GM18858 (cell line): ENCODE results near the gene NPC1.

Source experiments
- ATAC-seq: cut with Tn5 transposase; IDR thresholded peaks from one replicate; pipeline ENCODE4 v1.9.1; 2021; ENCODE audit not compliant: unreplicated experiment

NPC1 gene

DNA sequence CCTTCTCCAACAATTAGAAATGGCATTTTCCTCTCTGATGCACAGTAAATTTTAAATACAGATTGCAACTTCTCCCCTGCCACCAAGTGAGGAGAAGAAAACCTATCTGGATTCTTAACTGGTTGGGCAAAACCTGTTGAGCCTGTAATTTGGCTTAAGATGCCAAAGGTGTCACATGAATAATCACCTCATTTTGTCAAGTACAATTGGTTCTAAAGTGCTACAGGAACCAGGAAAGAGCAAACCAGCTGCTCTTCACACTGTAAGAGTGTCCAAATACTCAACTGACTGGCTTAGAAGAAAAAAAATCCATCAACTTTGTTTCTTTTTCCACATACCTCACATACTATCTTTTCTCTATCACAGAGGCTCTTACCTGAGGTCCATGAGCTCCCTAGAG is 35.4 kb downstream of the NPC1 start:
- ATAC-seq: no peak

GRCh38 chr18:23548719-23549118 is 37.6 kb downstream of the NPC1 start:
- ATAC-seq: no peak

DNA sequence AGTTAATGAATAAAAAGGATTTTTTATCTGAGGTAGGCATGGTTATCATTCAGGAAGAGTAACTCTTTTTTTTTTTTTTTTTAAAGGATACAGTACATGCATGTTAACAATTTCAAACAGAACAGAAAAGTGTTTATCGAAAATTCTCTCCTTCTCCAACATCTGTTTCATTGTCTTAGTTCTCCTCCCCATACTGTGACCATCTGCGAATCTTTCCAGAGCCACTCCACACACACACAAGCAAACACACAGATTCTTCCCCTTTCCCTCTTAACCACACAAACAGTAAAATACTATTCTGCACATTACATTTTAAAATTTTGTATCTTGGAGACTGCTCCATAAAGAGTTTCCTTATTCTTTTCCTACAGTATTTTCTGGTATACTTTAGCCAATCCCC is 38.0 kb downstream of the NPC1 start:
- no peak for ATAC-seq

GRCh38 chr18:23547846-23548245 is 38.5 kb downstream of the NPC1 start:
- ATAC-seq: no peak

DNA sequence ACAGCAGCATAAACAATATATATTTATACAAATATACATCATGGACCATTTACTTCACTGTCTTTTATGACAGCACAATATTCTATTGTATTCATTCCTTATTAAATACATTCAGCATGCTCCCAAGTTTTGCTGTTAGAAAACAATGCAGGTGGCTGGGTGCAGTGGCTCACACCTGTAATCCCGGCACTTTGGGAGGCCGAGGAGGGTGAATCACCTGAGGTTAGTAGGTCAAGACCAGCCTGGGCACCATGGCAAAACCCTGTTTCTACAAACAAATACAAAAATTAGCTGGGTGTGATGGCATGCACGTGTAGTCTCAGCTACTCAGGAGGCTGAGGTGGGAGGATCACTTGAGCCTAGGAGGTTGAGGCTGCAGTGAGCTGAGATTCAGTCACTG is 39.0 kb downstream of the NPC1 start:
- no peak for ATAC-seq

- no peak for ATAC-seq
Observed at GRCh38 chr18:23545247-23545789, 41.0 kb downstream of the NPC1 start.

DNA sequence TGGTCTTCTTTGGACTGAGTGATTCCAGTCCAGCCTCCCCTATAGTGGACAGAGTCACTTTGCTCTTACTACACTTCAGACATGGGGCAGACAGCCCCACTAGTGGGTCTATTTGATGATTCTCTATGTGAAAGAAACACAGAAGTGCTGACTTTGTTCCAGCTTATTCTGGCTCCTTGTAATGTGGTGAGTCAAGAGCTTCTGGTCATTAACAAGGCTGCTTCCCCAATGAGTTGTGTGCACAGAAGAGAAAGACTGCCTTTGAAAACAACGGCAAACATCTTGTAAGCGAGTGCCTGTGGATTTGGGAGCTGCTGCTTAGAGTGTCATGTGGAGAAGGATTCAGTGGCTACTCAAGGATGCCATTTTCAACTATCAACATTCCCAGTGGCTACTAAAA is 43.8 kb downstream of the NPC1 start:
- ATAC-seq: no peak

- no peak for ATAC-seq
Observed at GRCh38 chr18:23541349-23542093, 44.8 kb downstream of the NPC1 start.

DNA sequence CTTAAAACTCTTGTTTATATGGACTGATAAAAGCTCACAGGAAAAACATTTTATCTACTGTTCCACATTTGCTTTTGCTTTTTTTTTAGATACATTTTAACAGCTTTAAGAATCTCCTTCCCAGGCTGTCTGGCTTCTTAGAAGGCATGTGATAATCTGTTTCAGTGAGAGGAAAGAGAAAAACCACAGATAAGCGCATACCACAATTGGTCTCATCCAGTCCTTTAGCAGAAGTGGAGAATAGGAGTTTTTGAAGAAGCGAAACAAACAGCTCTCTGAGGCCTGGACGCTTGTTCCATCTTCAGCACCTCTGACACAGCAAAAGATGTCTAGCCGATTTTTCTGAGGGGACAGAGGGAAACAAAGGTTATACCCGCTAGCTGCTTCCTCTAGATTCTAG is 45.4 kb downstream of the NPC1 start:
- ATAC-seq: peak; percentile 82

- no peak for ATAC-seq
Observed at GRCh38 chr18:23539911-23540525, 46.3 kb downstream of the NPC1 start.

DNA sequence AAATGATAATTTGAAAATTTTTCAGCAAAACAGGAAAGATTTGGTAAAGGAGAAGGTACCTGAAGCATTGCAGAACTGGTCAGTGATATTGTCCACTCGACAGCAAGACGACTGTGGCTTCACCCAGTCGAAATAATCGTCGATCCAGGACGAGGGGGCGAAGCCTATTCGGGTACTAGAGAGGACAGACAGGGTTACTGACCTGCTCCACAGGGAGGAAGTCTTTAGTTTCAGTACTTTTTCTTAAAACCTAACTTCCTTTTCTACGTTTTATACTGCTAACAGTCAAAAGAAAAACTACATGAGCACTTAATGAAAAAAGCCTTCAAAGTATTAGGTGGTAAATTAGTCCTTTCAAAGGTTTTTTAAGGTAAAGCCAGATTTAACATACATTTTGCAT is 47.0 kb downstream of the NPC1 start:
- ATAC-seq: no peak

- no peak for ATAC-seq
Observed at GRCh38 chr18:23538870-23539269, 47.4 kb downstream of the NPC1 start.

GRCh38 chr18:23538001-23538400 is 48.3 kb downstream of the NPC1 start:
- no peak for ATAC-seq

- ATAC-seq: no peak
Observed at GRCh38 chr18:23537274-23537673, 49.0 kb downstream of the NPC1 start.

- no peak for ATAC-seq
Observed at GRCh38 chr18:23536204-23536603, 50.1 kb downstream of the NPC1 start.

GRCh38 chr18:23534276-23534675 is 52.0 kb downstream of the NPC1 start:
- ATAC-seq: no peak

DNA sequence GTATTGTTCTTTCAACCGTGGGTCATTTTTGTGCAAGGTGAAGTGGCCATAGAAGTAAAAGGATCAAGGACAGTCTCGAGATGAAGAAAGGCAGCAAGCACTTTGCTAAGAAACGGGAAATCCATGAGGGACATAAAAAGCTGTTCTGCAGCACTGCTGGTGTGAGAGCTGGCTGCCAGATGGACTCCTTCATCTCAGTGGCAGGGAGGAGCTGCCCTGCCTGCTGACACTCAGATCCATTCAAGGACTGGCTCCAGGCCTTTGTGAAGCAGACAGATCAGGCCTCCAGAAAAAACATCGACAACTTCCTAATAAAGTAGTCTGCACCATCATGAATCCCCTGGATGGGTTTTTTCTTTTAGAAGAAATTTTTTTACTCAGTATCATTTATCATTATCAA is 53.5 kb downstream of the NPC1 start:
- ATAC-seq: no peak

DNA sequence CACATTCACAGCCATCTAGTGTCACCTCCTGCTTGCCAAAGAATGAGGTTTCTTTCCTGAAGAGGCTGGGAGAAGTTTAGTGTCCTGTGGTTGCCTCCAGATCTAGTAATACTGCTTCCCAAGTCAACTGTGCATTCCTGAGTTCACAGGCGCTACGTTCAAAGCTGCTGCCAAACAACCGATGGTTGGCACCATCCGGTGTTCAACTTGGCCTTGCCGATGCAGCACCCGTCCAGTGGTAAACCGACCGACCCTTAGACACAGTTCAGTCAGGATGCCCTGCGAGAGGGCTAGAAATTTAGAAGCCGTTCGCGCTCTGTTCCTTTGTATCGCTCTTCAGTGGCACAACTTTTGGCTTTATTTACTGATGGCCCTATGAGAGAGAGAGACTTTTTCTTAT is 54.4 kb downstream of the NPC1 start:
- ATAC-seq: no peak

- ATAC-seq: no peak
Observed at GRCh38 chr18:23530195-23530594, 56.1 kb downstream of the NPC1 start.

- no peak for ATAC-seq
Observed at GRCh38 chr18:23529604-23530003, 56.7 kb downstream of the NPC1 start.

- ATAC-seq: no peak
Observed at GRCh38 chr18:23528580-23529472, 57.5 kb downstream of the NPC1 start.
